OCI-LY1 (cell line): ENCODE results near the gene CFAP99.

Experiments used
- H2AFZ ChIP-seq: fragments of 200-600 bp; sonication (generic), shearing (Covaris generic); 2 replicates; pipeline ENCODE4 v1.6.0; 2014; ENCODE audit warnings: antibody characterized with exemption, mild to moderate bottlenecking, low read length
- H3F3A ChIP-seq: fragments of 200-600 bp; sonication (generic), shearing (Covaris generic); 2 replicates; pipeline ENCODE4 v1.6.0; 2014; ENCODE audit warnings: mild to moderate bottlenecking, antibody characterized with exemption, low read length, moderate library complexity; ENCODE audit not compliant: insufficient read depth
- H3K27ac ChIP-seq: fragments of 200-600 bp; sonication (generic); 2 replicates; pipeline ENCODE4 v1.5.1; 2014; ENCODE audit warnings: low read length, mixed run types, mild to moderate bottlenecking, low read depth; ENCODE audit not compliant: poor library complexity, severe bottlenecking
- H3K27me3 ChIP-seq: fragments of 200-600 bp; sonication (generic); 2 replicates; pipeline ENCODE4 v1.6.0; 2014; ENCODE audit warnings: antibody characterized with exemption, mild to moderate bottlenecking, low read length, moderate library complexity; ENCODE audit not compliant: insufficient read depth
- H3K36me3 ChIP-seq: fragments of 200-600 bp; sonication (generic); 2 replicates; pipeline ENCODE4 v1.6.1; 2014; ENCODE audit warnings: mild to moderate bottlenecking, antibody characterized with exemption, low read length, moderate library complexity, mixed read lengths; ENCODE audit not compliant: insufficient read depth
- H3K4me1 ChIP-seq: fragments of 200-600 bp; sonication (generic); 2 replicates; pipeline ENCODE4 v1.5.1; 2014; ENCODE audit warnings: mild to moderate bottlenecking, low read length, moderate library complexity; ENCODE audit not compliant: insufficient read depth, severe bottlenecking
- H3K4me2 ChIP-seq: fragments of 200-600 bp; sonication (generic), shearing (Covaris generic); 2 replicates; pipeline ENCODE4 v1.6.1; 2014; ENCODE audit warnings: low read length
- H3K4me3 ChIP-seq: fragments of 200-600 bp; sonication (generic); 2 replicates; pipeline ENCODE4 v1.5.1; 2014; ENCODE audit warnings: low read length, low read depth, mild to moderate bottlenecking, mixed read lengths; ENCODE audit not compliant: poor library complexity, severe bottlenecking
- H3K79me2 ChIP-seq: fragments of 200-600 bp; shearing (Covaris generic); 2 replicates; pipeline ENCODE4 v1.6.1; 2016; ENCODE audit warnings: mixed run types, low read length, mixed read lengths; ENCODE audit not compliant: insufficient read depth
- H3K9ac ChIP-seq: fragments of 200-600 bp; sonication (generic), shearing (Covaris generic); 2 replicates; pipeline ENCODE4 v1.6.1; 2014; ENCODE audit warnings: mild to moderate bottlenecking, low read length, mixed read lengths
- H3K9me2 ChIP-seq: fragments of 200-600 bp; sonication (generic), shearing (Covaris generic); 2 replicates; pipeline ENCODE4 v1.6.1; 2014; ENCODE audit warnings: low read depth, mild to moderate bottlenecking, low read length, mixed read lengths
- H3K9me3 ChIP-seq: fragments of 200-600 bp; shearing (Covaris generic); 2 replicates; pipeline ENCODE4 v1.6.1; 2014; ENCODE audit warnings: low read length, mixed read lengths
- H4K20me1 ChIP-seq: fragments of 200-600 bp; sonication (generic), shearing (Covaris generic); 2 replicates; pipeline ENCODE4 v1.6.0; 2016; ENCODE audit warnings: mild to moderate bottlenecking, low read length; ENCODE audit not compliant: insufficient read depth
- EZH2 ChIP-seq: fragments of 200-600 bp; sonication (generic), shearing (Covaris generic); IDR thresholded peaks from 2 replicates; pipeline ENCODE4 v1.8.0; 2017; ENCODE audit warnings: borderline replicate concordance, mixed run types, mild to moderate bottlenecking, antibody characterized with exemption, low read length, moderate library complexity, mixed read lengths
- TF ChIP-seq, protein P1 (sequence below): fragments of 200-600 bp; sonication (generic), shearing (Covaris generic); IDR thresholded peaks from 2 replicates; pipeline ENCODE4 v1.5.1; 2017; ENCODE audit warnings: mild to moderate bottlenecking, antibody characterized with exemption, low read length, moderate library complexity, mixed read lengths

The CFAP99 gene

GRCh38 chr4:2423066-2423465 lies 4.3 kb downstream of the CFAP99 start:
- Histone ChIP-seq H3K4me2 (no peak overlapping the region), H4K20me1 (no peaks in the 10 kb centered on the region), H3K9me2 (no peaks in the 10 kb centered on the region), H3K27ac (no peak overlapping the region), H3K9ac (no peak overlapping the region), H3K9me3 (no peaks in the 10 kb centered on the region), H3K4me3 (no peak overlapping the region), H3K27me3 (no peaks in the 10 kb centered on the region), H3K4me1 (peaks cover 7% of the 10 kb centered on the region), H2AFZ (no peak overlapping the region), H3K36me3 (no peaks in the 10 kb centered on the region), H3F3A (no peaks in the 10 kb centered on the region), H3K79me2 (no peaks in the 10 kb centered on the region)
- no peak for TF ChIP-seq EZH2
- TF ChIP-seq, protein P1, sequence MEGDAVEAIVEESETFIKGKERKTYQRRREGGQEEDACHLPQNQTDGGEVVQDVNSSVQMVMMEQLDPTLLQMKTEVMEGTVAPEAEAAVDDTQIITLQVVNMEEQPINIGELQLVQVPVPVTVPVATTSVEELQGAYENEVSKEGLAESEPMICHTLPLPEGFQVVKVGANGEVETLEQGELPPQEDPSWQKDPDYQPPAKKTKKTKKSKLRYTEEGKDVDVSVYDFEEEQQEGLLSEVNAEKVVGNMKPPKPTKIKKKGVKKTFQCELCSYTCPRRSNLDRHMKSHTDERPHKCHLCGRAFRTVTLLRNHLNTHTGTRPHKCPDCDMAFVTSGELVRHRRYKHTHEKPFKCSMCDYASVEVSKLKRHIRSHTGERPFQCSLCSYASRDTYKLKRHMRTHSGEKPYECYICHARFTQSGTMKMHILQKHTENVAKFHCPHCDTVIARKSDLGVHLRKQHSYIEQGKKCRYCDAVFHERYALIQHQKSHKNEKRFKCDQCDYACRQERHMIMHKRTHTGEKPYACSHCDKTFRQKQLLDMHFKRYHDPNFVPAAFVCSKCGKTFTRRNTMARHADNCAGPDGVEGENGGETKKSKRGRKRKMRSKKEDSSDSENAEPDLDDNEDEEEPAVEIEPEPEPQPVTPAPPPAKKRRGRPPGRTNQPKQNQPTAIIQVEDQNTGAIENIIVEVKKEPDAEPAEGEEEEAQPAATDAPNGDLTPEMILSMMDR = no peak

DNA sequence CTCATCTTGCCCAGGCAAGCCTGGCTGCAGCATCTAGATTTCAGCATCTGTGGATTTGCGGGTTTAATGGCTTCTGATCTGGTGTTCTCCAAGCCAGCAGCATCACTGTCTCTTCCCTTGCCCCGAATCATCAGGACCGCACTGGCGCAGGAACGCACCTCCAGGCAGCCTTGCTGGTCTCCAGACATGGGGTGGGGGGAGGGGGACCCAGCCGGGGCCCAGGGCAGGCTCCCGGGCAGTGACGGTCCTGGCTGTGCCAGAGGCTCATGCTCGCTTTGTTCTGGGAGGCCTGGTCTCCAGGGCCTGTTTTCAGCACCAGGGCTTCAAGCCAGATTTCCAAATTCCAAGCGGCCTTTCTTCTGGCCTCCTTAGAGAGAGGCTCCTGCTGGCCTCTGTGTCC lies 4.9 kb downstream of the CFAP99 start:
- TF ChIP-seq EZH2 = no peak
- TF ChIP-seq, protein P1 = no peak
- H3K4me1 ChIP-seq = peaks cover 7% of the 10 kb centered on the region
- no peak overlapping the region for H3K4me2 ChIP-seq
- H3K79me2 ChIP-seq = no peaks in the 10 kb centered on the region
- H2AFZ ChIP-seq = no peak overlapping the region
- no peaks in the 10 kb centered on the region for H3K27me3 ChIP-seq
- no peak overlapping the region for H3K4me3 ChIP-seq
- H3K36me3 ChIP-seq = no peaks in the 10 kb centered on the region
- no peaks in the 10 kb centered on the region for H3K9me2 ChIP-seq
- H3F3A ChIP-seq = no peaks in the 10 kb centered on the region
- no peak overlapping the region for H3K9ac ChIP-seq
- no peak overlapping the region for H3K27ac ChIP-seq
- no peaks in the 10 kb centered on the region for H4K20me1 ChIP-seq
- no peaks in the 10 kb centered on the region for H3K9me3 ChIP-seq

GRCh38 chr4:2424581-2424980 lies 5.8 kb downstream of the CFAP99 start:
- no peaks in the 10 kb centered on the region for H3K27me3 ChIP-seq
- TF ChIP-seq EZH2 = no peak
- TF ChIP-seq, protein P1 = no peak

More at GRCh38 chr4:2424581-2424980, 5.8 kb downstream of the CFAP99 start:
- Histone ChIP-seq H3K4me1 (no peaks in the 10 kb centered on the region), H3K4me3 (no peak overlapping the region), H3F3A (no peaks in the 10 kb centered on the region), H3K9me3 (no peaks in the 10 kb centered on the region), H3K4me2 (no peak overlapping the region), H3K79me2 (no peaks in the 10 kb centered on the region), H3K9me2 (no peaks in the 10 kb centered on the region), H3K9ac (no peak overlapping the region), H2AFZ (no peak overlapping the region), H3K27ac (no peak overlapping the region), H4K20me1 (no peaks in the 10 kb centered on the region), H3K36me3 (no peaks in the 10 kb centered on the region)
